ENCODE results near the gene SNX24. TPM values are rescaled to one million over a fixed set of nuclear protein-coding genes. Genes with fewer than 3 reads are reported as not detected.
A peak's percentile ranks its signal among the peaks of the same experiment; 100 is the strongest.

SNX24 gene
- total RNA-seq, 1 donor from 2014 or later = 15.7 TPM

GRCh38 chr5:123028222-123028621 lies 182.8 kb downstream of the SNX24 start:
- no peak for DNase-seq

GRCh38 chr5:123033157-123033671 lies 187.8 kb downstream of the SNX24 start:
- DNase-seq = no peak

- no peak for DNase-seq
Observed at GRCh38 chr5:123035360-123035917, 190.0 kb downstream of the SNX24 start.

- DNase-seq = peak; percentile 17
Observed at GRCh38 chr5:123035918-123036390, 190.5 kb downstream of the SNX24 start.

GRCh38 chr5:123036391-123037103 lies 191.1 kb downstream of the SNX24 start, which contains the start of gene PPIC:
Gene PPIC (minus strand): TSS chr5:123036725. CDS start chr5:123036625, 100 bp downstream.
- DNase-seq = peak; percentile 66

- peak; percentile 18 for DNase-seq
Observed at GRCh38 chr5:123037104-123037418, 191.6 kb downstream of the SNX24 start.

GRCh38 chr5:123039673-123040072 lies 194.3 kb downstream of the SNX24 start:
- DNase-seq = no peak

- DNase-seq = no peak
Observed at GRCh38 chr5:123044926-123045617, 199.7 kb downstream of the SNX24 start.

GRCh38 chr5:123046222-123046621 lies 200.8 kb downstream of the SNX24 start:
- DNase-seq = no peak

- DNase-seq = no peak
Observed at GRCh38 chr5:123047706-123048105, 202.3 kb downstream of the SNX24 start.

GRCh38 chr5:123051206-123051605 lies 205.8 kb downstream of the SNX24 start:
- no peak for DNase-seq

Small RNA genes within 50 kb of the gene (small RNA-seq; reads per million reads assigned to genes)
- not detected for gene RN7SL689P (ENCODE audit: low replicate concordance)

Other genes starting within 250 kb of the SNX24 start
- gene SNX2, start 70.5 kb upstream of the SNX24 start, total RNA-seq = 67.3 TPM
- 25.5 TPM for gene PPIC, start 191.1 kb downstream of the SNX24 start, total RNA-seq
- gene PRDM6, start 243.6 kb downstream of the SNX24 start, total RNA-seq = 0.89 TPM

All from skin of body (tissue), 3 donors.